Inferior parietal cortex (tissue), 1 donor: Measurements from ENCODE around the gene ZFP2.
"Not testable (repeated sequence)": the region's sequence is repeated elsewhere in the genome, so short reads cannot be mapped to it uniquely, and the experiment has no call there.

Source experiments
- DNase-seq: peaks from one replicate; pipeline ENCODE4 v3.0.0-alpha.2; 2016; ENCODE audit errors: extremely low spot score

The ZFP2 gene

DNA sequence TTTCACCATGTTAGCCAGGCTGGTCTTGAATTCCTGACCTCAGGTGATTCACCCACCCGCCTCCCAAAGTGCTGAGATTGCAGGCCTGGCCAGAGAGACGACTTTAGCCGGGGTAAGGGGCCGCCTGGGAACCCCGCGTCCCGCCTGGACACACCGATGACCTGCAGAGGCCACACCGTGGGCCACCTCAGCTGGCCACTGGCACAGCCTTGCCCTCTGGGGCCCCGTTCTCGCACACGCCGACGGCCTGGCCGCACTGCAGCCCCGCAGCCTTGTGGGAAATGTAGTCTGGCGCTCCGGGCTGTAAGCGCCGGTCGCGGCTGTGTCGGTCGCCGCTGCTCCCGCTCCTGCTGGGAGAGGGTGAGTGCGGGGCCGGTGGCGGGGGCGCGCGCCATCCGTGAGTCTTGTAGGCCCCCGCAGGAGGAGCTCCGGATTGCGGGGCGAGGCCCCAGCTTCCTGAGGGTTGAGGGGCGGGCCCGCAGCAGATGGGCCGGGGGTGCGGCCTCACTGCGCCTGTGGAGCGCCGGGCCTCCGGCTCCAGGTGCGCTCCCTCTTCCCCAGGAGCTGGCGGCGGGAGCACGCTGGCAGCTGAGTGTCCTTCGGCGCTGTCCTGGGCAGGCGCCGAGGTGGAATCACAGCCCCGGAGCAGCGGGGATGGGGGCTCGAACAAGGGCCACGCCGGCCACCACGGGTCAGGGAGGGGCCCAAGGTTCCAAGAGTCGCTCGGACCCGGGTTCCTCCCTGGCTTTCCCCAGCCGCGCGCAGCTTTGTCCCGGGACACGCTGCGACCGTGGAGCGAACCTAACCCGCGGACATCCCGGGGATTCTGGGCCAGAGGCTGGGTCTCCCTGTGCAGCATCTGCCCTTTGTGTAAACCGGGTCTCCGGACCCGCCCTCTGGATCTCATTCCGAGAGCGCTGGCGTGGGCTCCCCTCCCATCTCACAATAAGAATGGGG lies at the start of gene ZFP2:
Gene ZFP2 (plus strand): TSS at position 299 of the 957 bp plus-strand sequence. CDS start 35,401 bp downstream, outside the sequence.
- DNase-seq = peak; percentile 70

- no peak for DNase-seq
Measured at GRCh38 chr5:178849316-178849715, 46.4 kb upstream of the ZFP2 start.

- no peak for DNase-seq
Measured at GRCh38 chr5:178851951-178852350, 43.8 kb upstream of the ZFP2 start.

DNA sequence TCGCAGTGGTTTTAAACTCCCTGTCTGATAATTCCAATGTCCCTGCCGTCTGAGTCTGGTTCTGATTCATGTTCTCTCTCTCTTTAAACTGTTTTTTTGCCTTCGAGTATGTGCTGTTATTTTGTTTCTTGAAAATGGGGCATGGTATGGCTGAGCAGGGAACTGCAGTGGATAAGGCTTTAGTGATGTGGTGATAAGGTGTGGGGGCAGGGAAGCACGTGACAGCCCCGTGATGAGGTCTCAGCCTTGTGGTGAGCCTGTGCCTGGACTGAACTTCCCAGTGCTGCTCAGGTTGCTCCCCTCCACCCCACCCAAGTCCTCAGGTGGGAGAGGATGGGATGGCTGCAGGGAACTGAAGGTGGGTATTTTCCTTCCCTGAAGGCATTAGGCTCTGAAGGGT lies 41.4 kb upstream of the ZFP2 start:
- no peak for DNase-seq

DNA sequence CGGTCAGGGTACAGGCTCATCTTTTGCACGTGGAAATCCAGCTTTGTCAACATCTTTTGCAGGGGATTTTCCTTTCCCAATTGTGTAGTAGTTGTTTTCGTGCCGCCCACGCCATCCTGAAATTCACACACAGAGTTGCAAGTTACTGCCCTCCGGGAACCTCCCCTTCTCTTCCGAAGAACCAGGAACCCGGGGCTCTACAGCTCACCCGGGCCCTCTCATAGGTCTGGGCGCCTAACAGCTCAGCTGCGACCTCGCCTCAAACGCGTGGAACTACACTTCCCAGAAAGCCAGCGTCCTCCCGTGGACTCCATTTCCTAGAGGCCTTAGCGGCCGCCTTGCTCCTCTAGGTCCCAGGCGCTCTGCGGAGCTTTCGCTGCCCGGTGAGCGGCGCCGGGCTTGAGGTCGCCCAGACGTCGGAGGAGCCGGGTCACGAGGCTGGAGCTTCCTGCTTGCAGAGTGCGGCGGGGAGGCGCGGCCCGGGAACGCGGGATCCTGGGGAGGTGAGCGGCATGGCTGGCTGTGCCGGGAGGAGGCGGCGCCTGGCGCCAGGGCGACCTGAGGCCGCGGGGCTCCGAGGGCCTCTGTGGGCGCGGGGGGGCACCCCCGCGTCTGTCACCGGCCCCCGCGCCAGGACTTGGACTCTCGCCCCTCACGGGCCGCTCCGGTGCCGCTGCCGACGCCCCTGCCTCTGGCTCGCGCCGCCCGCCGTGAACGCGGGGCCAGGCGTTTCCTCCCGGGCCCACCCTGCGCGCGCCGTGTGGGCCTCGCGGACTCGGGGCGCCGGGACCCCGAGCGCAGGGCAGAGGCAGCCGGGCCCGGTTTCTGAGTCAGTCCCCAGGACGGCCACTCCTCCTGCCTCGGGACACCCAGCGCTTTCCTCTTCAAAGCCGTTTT lies 35.8 kb upstream of the ZFP2 start, which contains the start of gene ZNF354B:
Gene ZNF354B (plus strand): TSS at position 329 of the 897 bp plus-strand sequence. CDS start 1,095 bp downstream, outside the sequence.
- peak; percentile 95 for DNase-seq

- DNase-seq = not testable (repeated sequence)
Measured at GRCh38 chr5:178860615-178861014, 35.1 kb upstream of the ZFP2 start.

- DNase-seq = no peak
Measured at GRCh38 chr5:178861627-178862026, 34.1 kb upstream of the ZFP2 start.

DNA sequence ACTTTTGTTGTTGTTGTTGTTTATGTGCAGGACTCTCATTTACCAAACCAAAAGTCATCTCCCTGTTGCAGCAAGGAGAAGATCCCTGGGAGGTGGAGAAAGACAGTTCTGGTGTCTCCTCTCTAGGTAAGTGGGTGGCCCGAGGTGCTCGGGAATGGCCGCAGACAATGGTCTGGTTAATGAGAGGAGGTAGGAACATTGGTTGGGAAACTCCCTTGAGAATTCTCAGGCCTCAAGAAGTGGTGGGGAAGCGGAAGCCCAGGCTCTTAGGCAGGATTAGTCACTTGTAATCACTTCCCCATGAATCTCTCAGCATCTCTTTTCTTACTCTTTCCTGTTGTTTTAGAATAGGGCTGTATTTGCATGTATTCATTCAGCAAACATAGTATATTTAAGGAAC lies 28.8 kb upstream of the ZFP2 start:
- DNase-seq = no peak

GRCh38 chr5:178869577-178869976 lies 26.1 kb upstream of the ZFP2 start:
- DNase-seq = no peak

DNA sequence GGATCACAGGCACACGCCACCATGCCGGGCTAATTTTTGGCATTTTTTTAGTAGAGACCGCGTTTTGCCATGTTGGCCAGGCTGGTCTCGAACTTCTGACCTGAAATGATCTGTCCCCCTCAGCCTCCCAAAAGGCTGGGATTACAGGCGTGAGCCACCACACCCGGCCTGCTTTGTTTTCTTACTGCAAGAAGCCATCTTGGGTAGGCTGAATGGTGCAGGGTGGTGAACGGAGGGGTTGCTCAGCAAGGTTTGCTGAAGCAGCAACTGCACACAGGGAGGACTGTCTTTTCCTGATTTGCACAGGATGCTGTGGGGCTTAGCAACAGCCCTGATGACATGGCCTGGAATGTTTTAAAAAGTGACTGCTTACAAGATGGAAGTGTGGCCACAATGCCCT lies 25.3 kb upstream of the ZFP2 start:
- no peak for DNase-seq

DNA sequence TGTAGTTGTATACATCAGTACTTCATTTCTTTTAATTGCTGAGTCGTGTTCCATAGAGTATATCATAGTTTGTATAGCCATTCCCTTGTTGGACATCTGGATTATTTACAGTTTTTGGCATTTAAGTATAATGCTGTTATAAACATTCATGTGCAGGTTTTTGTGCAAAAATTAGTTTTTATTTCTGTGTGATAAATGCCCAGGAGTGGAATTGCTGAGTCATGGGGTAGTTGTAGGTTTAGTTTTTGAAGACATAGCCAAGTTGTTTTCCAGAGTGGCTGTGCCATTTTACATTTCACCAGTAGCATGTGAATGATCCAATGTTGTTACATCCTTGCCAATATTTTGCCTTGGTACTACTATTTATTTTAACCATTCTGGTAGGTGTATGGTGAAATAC lies 23.4 kb upstream of the ZFP2 start:
- DNase-seq = no peak

- DNase-seq = not testable (repeated sequence)
Measured at GRCh38 chr5:178883115-178883694, 12.5 kb upstream of the ZFP2 start.

DNA sequence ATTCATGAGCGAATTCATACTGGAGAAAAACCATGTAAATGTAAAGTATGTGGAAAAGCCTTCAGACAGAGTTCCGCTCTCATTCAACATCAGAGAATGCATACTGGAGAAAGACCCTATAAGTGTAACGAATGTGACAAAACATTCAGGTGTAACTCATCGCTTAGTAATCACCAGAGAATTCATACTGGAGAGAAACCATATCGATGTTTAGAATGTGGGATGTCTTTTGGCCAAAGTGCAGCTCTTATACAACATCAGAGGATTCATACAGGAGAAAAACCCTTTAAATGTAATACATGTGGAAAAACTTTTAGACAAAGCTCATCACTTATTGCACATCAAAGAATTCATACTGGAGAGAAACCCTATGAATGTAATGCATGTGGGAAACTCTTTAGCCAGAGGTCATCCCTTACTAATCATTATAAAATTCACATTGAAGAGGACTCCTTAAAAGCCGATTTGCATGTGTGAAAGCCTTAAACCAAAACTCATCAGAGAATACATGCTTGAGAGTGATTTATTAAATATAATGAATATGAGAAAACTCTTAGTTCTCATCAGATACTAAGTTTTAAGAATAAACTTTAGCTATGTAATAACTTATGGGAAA lies 11.8 kb upstream of the ZFP2 start:
- no peak for DNase-seq

GRCh38 chr5:178899289-178899688 lies 3.6 kb downstream of the ZFP2 start:
- no peak for DNase-seq

DNA sequence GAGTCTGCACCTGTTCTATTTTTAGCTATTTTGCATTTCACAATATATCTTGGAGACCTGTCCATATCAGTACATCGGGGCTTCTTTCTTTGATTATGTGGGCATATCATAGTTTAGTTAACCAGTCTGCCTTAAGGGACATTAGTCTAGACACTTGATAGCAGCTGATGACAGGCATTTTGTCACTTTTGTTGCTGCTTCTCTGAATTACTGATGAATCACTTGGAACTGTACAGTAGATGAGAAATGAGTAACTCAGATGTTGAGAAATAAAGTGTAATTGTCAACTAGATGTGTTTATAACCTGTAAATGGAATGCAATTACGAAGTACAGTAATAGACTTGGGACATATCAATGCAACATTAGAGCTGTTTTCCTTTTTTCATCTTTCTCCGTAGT lies 7.1 kb downstream of the ZFP2 start:
- no peak for DNase-seq

DNA sequence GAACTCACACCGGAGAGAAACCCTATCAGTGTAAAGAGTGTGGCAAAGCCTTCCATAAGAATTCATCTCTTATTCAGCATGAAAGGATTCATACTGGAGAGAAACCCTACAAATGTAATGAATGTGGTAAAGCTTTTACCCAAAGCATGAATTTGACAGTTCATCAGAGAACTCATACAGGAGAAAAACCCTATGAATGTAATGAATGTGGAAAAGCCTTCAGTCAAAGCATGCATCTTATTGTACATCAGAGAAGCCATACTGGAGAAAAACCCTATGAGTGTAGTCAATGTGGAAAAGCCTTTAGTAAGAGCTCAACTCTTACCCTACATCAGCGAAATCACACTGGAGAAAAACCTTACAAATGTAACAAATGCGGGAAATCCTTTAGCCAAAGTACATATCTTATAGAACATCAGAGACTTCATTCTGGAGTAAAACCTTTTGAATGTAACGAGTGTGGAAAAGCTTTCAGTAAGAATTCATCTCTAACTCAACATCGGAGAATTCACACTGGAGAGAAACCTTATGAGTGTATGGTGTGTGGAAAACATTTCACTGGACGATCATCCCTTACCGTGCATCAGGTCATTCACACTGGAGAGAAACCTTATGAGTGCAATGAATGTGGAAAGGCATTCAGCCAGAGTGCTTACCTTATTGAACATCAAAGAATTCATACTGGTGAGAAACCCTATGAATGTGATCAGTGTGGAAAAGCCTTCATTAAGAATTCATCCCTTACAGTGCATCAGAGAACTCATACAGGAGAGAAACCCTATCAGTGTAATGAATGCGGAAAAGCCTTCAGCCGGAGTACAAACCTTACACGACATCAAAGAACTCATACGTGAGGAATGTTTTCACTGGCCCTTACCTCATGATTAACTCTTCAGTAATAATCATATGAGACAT lies 36.4 kb downstream of the ZFP2 start:
- DNase-seq = no peak

DNA sequence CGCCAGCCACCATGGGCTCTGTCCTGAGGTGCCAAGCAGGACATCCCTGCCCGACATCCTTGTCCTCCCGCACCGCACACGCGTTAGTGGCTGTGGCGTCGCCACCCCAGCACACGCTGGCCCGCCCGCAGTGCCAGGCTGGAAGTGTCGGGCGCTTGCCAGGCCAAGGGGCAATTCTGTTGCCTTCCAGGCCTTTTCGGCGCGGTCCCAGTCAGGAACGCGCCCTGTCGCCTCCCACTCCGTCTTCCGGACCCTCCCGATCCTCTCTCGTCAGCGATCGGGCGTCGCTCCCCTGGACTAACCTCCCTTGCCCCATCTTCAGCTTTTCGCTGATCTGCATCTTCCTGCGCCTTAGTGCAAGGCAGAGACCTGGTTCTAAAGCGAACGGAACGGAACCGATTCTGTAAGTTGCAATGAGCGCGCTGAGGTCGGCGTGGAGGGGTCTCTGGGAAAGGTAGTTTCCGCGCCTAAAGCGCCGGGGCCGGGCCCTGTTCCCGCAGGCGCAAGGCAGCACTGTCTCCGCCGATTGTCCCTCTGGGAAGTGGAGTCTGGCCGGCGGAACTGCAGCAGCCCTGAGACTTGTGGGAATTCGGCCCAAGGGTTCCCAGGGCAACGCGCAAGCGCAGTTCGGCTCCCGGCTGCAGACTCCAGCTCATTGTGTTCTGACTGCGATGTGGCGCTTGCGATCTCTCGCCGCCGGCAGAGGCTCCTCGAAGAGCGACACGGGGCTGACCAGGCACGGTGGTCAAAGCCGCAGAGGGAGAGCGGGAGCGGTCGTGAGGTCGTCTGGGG lies 45.1 kb downstream of the ZFP2 start, which contains the start of gene ZNF454:
Gene ZNF454 (plus strand): TSS at position 630 of the 792 bp plus-strand sequence. CDS start 1,594 bp downstream, outside the sequence.
- DNase-seq = peak; percentile 94

GRCh38 chr5:178941361-178941760 lies 45.6 kb downstream of the ZFP2 start:
- no peak for DNase-seq

- DNase-seq = no peak
Measured at GRCh38 chr5:178965465-178966055, 69.8 kb downstream of the ZFP2 start.
